ENCODE data around the gene PRR15L. TPM values are rescaled to one million over a fixed set of nuclear protein-coding genes. Genes with fewer than 3 reads are reported as not detected.

PRR15L gene
- total and polyA plus RNA-seq, 8 donors, result 28.2 to 56.2 (median 40.8) TPM

GRCh38 chr17:47955497-47956461 lies 1.9 kb downstream of the PRR15L start:
- TF ChIP-seq CTCF (IDR thresholded peaks at IDR 0.05), result no peak
- H3K9me3 ChIP-seq, result no peaks in the 10 kb centered on the region
- peaks cover 0 to 11% of the 10 kb centered on the region in 2 donors for H3K36me3 ChIP-seq
- intact Hi-C loops (cut with DNase I), result no loop called here
- no peaks in the 10 kb centered on the region for H3K27me3 ChIP-seq
- DNase-seq (peak in 3 of 4 donors; percentile 85 to 88 (median 85)), ATAC-seq (peak; percentile 66)
- H3K27ac ChIP-seq, result peak overlapping the region; percentile 74 to 82
- H3K4me1 ChIP-seq, result peaks cover 0 to 13% of the 10 kb centered on the region in 2 donors
- H3K4me3 ChIP-seq, result peak overlapping the region; percentile 30 to 47

- no peaks in the 10 kb centered on the region for H3K27me3 ChIP-seq
- DNase-seq (no peak), ATAC-seq (no peak)
- intact Hi-C loops (cut with DNase I), result no loop called here
- H3K27ac ChIP-seq, result peak overlapping the region; percentile 37 to 67
- no peaks in the 10 kb centered on the region for H3K9me3 ChIP-seq
- peaks cover 0 to 14% of the 10 kb centered on the region in 2 donors for H3K36me3 ChIP-seq
- peak overlapping the region in 1 of 2 donors; percentile 47 for H3K4me3 ChIP-seq
- peaks cover 15 to 29% of the 10 kb centered on the region in 2 donors for H3K4me1 ChIP-seq
- peak in 1 of 2 donors; percentile 15 for TF ChIP-seq CTCF (IDR thresholded peaks at IDR 0.05)
These were observed 3.8 kb downstream of the PRR15L start for GRCh38 chr17:47953909-47954308.

- ATAC-seq, result peak; percentile 27
- DNase-seq, result peak in 1 of 4 donors; percentile 49
- Histone ChIP-seq H3K4me3 (peak overlapping the region in 1 of 2 donors; percentile 47), H3K27ac (peak overlapping the region; percentile 28 to 67), H3K27me3 (no peaks in the 10 kb centered on the region), H3K36me3 (peaks cover 0 to 26% of the 10 kb centered on the region in 2 donors), H3K4me1 (peaks cover 17 to 38% of the 10 kb centered on the region in 2 donors), H3K9me3 (no peaks in the 10 kb centered on the region)
- no peak for TF ChIP-seq CTCF (IDR thresholded peaks at IDR 0.05)
- intact Hi-C loops (cut with DNase I), result no loop called here
These were observed 5.3 kb downstream of the PRR15L start for GRCh38 chr17:47952171-47953021.

GRCh38 chr17:47950448-47950847 lies 7.2 kb downstream of the PRR15L start:
- H3K27me3 ChIP-seq, result no peaks in the 10 kb centered on the region
- H3K4me3 ChIP-seq, result no peak overlapping the region
- peak overlapping the region; percentile 69 to 72 for H3K27ac ChIP-seq
- H3K4me1 ChIP-seq, result peaks cover 17 to 56% of the 10 kb centered on the region in 2 donors
- intact Hi-C loops (cut with DNase I), result no loop called here
- H3K9me3 ChIP-seq, result no peaks in the 10 kb centered on the region
- DNase-seq (no peak), ATAC-seq (no peak)
- peaks cover 0 to 37% of the 10 kb centered on the region in 2 donors for H3K36me3 ChIP-seq
- no peak for TF ChIP-seq CTCF (IDR thresholded peaks at IDR 0.05)

All from left lung (tissue), 10 donors.